HG03108 (cell line): ENCODE data around the gene STIP1.
A peak's percentile ranks its signal among the peaks of the same experiment; 100 is the strongest.

Experiments used
- ATAC-seq: cut with Tn5 transposase; IDR thresholded peaks from one replicate; pipeline ENCODE4 v1.9.1; 2021; ENCODE audit warnings: moderate library complexity; ENCODE audit not compliant: unreplicated experiment

Gene STIP1

GRCh38 chr11:64196626-64197025 lies 10.7 kb downstream of the STIP1 start:
- ATAC-seq = no peak

- no peak for ATAC-seq
Observed at GRCh38 chr11:64198511-64198910, 12.5 kb downstream of the STIP1 start.

DNA sequence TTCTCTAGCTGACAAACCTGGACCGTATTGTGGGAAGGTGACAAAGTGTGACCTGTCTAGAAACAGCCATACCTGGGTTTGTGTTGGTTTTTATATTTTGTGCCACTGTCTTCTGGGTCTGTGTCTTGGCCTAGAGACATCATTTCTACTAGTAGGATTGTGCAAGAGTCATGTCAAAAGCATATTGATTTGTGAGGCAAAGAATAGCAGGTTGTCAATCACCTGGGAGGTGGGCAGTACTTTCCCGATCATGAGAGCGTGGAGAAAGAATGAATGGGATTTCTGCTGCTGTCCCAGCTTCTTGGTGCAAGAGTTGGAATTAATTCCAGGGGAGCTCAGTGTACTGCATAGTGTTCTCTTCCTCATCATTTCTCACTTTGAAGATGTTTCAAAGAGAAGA lies 15.6 kb downstream of the STIP1 start:
- no peak for ATAC-seq

- ATAC-seq = no peak
Observed at GRCh38 chr11:64202992-64203391, 17.0 kb downstream of the STIP1 start.

DNA sequence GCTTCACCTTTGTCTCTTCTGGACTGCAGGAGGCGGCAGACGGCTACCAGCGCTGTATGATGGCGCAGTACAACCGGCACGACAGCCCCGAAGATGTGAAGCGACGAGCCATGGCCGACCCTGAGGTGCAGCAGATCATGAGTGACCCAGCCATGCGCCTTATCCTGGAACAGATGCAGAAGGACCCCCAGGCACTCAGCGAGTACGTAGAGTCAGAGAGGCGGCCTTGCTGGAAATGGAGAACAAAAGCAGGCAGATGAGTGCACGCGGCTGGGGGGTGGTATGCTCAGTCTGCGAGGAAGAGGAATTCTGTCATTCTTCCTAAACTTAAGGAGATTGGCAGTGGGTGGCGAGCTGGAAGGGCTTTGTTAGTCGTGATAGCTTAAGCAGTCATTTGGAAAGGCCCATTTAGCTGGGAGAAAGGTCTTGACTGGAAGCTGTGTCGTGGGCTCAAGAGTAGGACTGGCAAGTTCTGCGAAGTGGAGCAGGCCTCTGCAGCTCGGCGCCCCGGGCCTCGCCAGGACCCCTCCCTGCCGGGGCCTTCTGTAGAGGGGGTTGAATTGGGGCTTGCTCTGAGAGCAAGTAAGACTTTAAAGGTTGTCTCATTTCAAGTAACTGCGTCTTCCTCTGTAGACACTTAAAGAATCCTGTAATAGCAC lies 17.6 kb downstream of the STIP1 start:
- ATAC-seq = no peak

DNA sequence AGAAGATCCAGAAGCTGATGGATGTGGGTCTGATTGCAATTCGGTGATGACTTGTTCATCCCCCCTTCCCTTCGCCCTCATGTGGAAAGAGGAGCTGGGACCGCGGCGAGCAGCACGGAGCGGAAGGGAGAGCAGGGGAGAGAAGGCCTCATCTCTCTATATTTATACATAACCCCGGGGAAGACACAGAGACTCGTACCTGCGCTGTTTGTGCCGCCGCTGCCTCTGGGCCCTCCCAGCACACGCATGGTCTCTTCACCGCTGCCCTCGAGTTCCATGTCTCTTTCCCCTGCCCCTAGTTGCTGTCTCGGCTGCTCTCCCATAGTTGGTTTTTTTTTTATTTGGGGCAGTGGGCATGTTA lies 18.1 kb downstream of the STIP1 start:
- no peak for ATAC-seq

GRCh38 chr11:64204464-64204989 lies 18.6 kb downstream of the STIP1 start:
- no peak for ATAC-seq

DNA sequence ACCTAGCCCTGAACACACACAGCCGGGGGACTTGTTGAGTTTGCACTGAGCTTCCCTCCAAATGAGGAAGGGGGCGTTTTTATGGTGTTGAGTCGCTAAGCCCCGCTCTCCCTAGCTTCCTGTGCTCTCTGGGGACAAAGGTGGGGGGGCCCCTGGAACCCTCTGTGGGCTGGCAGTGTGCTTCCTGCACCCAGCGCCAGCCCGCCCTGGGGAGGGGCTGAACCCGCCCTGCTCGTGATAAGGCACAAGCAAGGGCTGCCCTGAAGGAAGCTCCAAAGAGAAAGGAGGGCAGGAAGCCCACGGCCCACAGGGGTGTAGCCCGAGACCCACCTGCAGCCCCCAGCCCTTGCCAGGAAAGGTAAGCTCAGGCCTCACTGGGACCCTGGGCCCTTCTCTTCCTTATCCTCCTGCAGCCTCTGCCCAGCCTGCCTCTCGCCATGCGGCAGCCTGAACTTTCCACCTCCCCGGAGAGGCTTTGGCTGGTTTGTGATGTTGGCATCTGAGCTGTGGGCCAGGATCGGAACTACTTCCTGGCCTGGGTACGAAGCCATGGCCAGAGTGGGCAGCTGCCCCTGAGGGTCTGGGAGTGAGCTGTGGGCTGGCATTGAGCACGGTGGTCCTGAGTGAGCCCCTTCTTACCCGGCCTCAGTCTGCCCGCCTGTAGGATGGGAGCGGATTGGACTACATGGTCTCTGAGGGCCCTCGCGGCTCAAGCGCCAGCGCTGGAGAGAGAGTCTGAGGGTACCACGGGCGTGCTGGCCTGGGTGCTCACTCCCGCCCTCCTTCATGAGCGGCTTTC lies 20.7 kb downstream of the STIP1 start, which contains the start of gene FERMT3:
TSS of gene FERMT3 (plus strand) at position 265 of the 799 bp plus-strand sequence. CDS start 644 bp downstream, outside the sequence.
- ATAC-seq = peak; percentile 39

DNA sequence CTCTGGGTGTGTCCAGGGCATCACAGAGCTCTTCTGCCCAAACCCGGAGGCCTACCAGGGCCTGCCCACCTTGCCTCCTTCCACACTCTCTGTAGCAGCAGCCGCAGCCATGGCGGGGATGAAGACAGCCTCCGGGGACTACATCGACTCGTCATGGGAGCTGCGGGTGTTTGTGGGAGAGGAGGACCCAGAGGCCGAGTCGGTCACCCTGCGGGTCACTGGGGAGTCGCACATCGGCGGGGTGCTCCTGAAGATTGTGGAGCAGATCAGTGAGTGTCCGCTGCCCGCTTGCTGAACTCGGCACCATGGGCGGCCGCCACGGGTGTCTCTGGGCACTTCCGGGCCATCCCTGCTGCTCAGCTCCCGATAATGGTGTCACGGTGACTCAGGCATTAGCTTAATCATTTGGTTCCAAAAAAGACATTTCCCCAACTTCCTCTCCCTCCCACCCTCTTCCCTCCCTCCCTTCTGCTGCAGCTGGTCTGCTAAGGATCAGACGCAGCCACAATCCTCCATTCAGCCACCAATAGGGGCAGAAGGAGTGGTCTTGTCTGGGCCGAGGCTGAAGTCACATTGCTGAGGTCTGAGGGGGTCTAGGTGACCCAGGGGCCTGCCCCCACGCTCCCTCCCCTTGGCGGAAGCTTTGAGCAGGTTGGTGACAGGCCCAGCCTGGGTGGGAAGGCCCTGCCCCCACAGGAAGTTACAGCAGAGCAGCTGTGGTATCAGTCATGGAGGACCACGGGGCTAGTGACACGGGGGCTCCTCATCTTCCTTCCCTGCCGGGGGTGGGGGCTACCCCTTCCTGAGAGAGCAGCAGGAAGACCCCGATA lies 21.5 kb downstream of the STIP1 start:
- peak; percentile 51 for ATAC-seq

GRCh38 chr11:64208086-64208795 lies 22.3 kb downstream of the STIP1 start:
- no peak for ATAC-seq

DNA sequence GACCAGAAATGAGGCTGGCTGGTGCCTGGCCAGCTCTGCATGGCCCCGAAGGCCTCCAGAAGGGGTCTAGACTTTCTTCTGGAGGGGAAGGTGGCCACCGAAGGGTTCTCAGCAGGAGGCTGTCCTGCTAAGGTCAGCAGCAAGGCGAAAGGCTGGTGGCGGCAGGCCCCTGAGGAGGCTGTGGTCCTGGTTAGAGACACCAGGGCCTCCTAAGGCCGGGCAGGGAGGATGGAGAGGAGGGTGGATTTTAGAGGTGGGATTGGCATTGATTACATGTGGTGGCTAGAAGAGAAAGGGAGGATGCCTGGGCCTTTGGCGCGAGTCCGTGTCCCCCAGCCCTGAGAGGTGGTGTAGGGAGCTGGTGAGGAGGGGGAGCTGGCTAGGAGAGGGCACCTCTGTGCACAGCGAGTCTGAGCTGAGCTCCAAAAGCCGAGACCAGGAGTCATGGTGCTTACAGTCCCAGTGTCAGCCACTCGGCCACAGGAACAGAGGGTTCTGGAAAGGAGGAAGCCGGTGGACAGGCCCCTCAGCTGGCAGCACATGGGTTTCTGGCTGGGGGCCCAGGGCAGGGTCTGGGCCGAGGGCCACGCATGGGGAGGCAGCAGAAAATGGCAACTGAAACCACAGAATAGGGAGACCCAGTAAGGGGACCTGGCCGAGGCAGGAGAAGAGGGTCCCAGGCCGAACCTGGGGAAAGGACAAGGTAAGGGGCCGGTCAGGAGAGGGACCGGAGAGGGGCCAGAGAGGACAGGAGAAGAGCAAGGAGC lies 23.0 kb downstream of the STIP1 start:
- no peak for ATAC-seq

DNA sequence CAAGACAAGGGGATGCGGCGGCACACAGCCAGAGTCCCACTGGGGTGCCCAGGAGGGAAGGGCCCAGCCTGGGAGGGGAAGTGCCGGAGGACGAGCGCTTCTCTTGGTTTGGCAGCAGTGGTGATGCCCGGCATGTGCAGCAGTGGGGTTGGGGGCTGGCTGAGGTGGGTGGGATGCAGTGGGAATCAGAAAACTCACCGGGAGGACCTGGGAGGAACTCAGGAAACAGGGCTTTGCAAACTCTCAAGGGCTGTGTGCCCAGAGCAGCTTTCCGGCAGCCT lies 23.5 kb downstream of the STIP1 start:
- ATAC-seq = no peak

GRCh38 chr11:64210301-64211020 lies 24.5 kb downstream of the STIP1 start:
- no peak for ATAC-seq

- no peak for ATAC-seq
Observed at GRCh38 chr11:64211181-64211872, 25.4 kb downstream of the STIP1 start.

DNA sequence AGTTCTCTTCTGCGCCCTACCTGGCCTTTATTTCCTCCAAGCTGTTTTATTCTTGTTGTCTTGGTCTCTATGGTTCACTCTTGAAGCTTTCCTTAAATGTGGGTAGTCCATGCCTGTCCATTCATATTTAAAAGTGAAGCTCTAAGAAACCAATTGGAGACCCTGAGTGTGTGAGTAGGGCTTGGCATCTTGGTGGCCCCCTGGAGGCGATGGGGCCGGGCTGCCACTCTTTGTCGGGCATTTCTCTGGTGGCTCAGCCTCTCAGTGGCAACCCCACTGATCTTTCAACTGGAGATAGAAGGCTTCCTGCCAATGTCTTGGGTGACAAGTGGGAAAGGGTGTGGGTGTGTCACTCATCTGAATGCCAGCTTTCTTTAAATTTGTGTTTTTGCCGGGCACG lies 30.9 kb downstream of the STIP1 start:
- ATAC-seq = no peak

- ATAC-seq = no peak
Observed at GRCh38 chr11:64218628-64219353, 32.8 kb downstream of the STIP1 start.

DNA sequence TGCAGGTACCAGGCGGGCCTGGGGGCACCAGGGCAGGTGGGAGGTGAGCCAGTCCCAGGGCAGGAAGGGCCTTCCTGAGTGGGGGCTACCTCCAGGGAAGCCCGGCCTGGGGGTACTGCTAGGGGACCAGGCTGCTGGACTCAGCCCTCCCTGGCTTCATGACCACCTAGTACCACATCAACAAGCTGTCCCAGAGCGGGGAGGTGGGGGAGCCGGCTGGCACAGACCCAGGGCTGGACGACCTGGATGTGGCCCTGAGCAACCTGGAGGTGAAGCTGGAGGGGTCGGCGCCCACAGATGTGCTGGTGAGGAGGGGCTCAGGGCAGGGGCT lies 33.3 kb downstream of the STIP1 start:
- no peak for ATAC-seq

DNA sequence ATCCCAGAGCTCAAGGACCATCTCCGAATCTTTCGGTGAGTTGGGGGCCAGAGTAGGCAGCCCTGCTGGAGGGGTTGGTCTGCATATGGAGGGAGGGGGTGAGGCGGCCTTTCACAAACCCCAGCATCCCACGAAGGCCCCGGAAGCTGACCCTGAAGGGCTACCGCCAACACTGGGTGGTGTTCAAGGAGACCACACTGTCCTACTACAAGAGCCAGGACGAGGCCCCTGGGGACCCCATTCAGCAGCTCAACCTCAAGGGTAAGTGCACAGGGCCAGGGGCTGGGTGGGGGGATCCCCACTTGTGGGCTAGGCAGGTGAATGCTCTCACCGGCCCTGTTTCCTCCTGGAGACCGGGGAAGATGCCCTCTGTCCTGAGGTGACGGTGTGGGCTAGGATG lies 33.8 kb downstream of the STIP1 start:
- no peak for ATAC-seq
